K562 (cell line): ENCODE results near the gene SEPHS1. TPM values are rescaled to one million over a fixed set of nuclear protein-coding genes. Genes with fewer than 3 reads are reported as not detected.

ENCODE experiments used
- ATAC-seq: fragments of 200-7000 bp; cut with Tn5 transposase; 3 replicates; pipeline ENCODE4 v1.9.1; 2020; ENCODE audit warnings: moderate library complexity
- BruUV-seq: library from RNA; stranded (reverse); fragments of 400-500 nt; replicated peaks from 2 replicates; lab custom pipeline; 2021; lab: Mats Ljungman, UMichigan
- CTCF ChIA-PET: fragments of 300-600 bp; formaldehyde crosslinking; extraction: SDS; loops from one replicate; lab custom pipeline; 2021; ENCODE audit warnings: low intra/inter-chr PET ratio; lab: Yijun Ruan, JAX
- POLR2A ChIA-PET: fragments of 300-600, 350-650 bp; sonication (Branson Sonifier 250); formaldehyde crosslinking; extraction: SDS; loops from one replicate; lab custom pipeline; 2021; ENCODE audit warnings: antibody characterized with exemption, inconsistent platforms; lab: Yijun Ruan, JAX
- DNase-seq, 4 experiments: peaks; one replicate each; pipeline versions ENCODE4 v3.0.0 to v3.0.0-alpha.2; 2011 to 2018; ENCODE audit warnings: low spot score in 3 of 4, mixed read lengths in 3 of 4; ENCODE audit errors: extremely low read depth in 1 of 4
- FAIRE-seq: peaks from 2 replicates; lab custom pipeline; 2011; peaks lifted over from hg19 to GRCh38; lab: Jason Lieb, UNC
- H2AFZ ChIP-seq: 2 replicates; pipeline ENCODE4 v1.6.0; 2011; ENCODE audit warnings: low read depth, low read length, control low read depth, inconsistent platforms
- H3K27ac ChIP-seq: fragments of 200-600 bp; 3 replicates; pipeline ENCODE4 v1.8.0; 2011; ENCODE audit warnings: low read depth, mild to moderate bottlenecking, control low read depth, inconsistent platforms, low read length, moderate library complexity, mixed read lengths; ENCODE audit errors: extremely low read depth
- H3K27me3 ChIP-seq, 2 experiments: fragments of 300-600 bp in 1 of 2; 2 replicates in 1 of 2; 3 replicates in 1 of 2; pipeline versions ENCODE4 v1.6.0 to v1.8.0; 2011; ENCODE audit warnings: inconsistent platforms in 2 of 2, low read length in 2 of 2, mild to moderate bottlenecking in 1 of 2, mixed read lengths in 1 of 2, moderate library complexity in 1 of 2; ENCODE audit not compliant: control insufficient read depth in 2 of 2, insufficient read depth in 2 of 2
- H3K36me3 ChIP-seq: fragments of 300-600 bp; 3 replicates; pipeline ENCODE4 v1.8.0; 2011; ENCODE audit warnings: mild to moderate bottlenecking, low read length, inconsistent platforms; ENCODE audit not compliant: control insufficient read depth, insufficient read depth
- H3K4me1 ChIP-seq, 2 experiments: fragments of 200-600 bp in 1 of 2; replicated peaks in 1 of 2; 2 replicates in 1 of 2; 3 replicates in 1 of 2; pipeline versions ENCODE4 v1.5.1 to v1.8.0; 2011; ENCODE audit warnings: inconsistent platforms in 2 of 2, low read length in 2 of 2, mild to moderate bottlenecking in 1 of 2, mixed read lengths in 1 of 2, moderate library complexity in 1 of 2; ENCODE audit not compliant: control insufficient read depth in 2 of 2, insufficient read depth in 2 of 2
- H3K4me2 ChIP-seq: 2 replicates; pipeline ENCODE4 v1.6.1; 2011; ENCODE audit warnings: low read length, control low read depth, inconsistent platforms, mixed read lengths; ENCODE audit not compliant: insufficient read depth
- H3K4me3 ChIP-seq: fragments of 200-600 bp; sonication (generic), shearing (Covaris generic); 2 replicates; pipeline ENCODE4 v1.5.1; 2016; ENCODE audit warnings: control low read depth, inconsistent platforms
- H3K79me2 ChIP-seq: fragments of 200-600 bp; 3 replicates; pipeline ENCODE4 v1.8.0; 2011; ENCODE audit warnings: low read length, inconsistent platforms; ENCODE audit not compliant: control insufficient read depth, insufficient read depth
- H3K9ac ChIP-seq, 2 experiments: 2 replicates each; pipeline versions ENCODE4 v1.6.0 to v1.6.1; 2011; ENCODE audit warnings: low read depth in 2 of 2, low read length in 2 of 2, control low read depth in 1 of 2, inconsistent platforms in 1 of 2, mild to moderate bottlenecking in 1 of 2, mixed read lengths in 1 of 2; ENCODE audit not compliant: insufficient read depth in 1 of 2
- H3K9me1 ChIP-seq: one replicate; pipeline ENCODE4 v1.6.0; 2011; ENCODE audit warnings: inconsistent platforms, mild to moderate bottlenecking, low read length, moderate library complexity; ENCODE audit not compliant: control insufficient read depth, insufficient read depth
- H3K9me3 ChIP-seq: replicated peaks from 2 replicates; pipeline ENCODE4 v1.5.1; 2011; ENCODE audit warnings: low read depth, low read length, inconsistent platforms; ENCODE audit not compliant: control insufficient read depth, insufficient read depth
- H4K20me1 ChIP-seq: replicated peaks from 2 replicates; pipeline ENCODE4 v1.6.1; 2011; ENCODE audit warnings: low read length, inconsistent platforms, mixed read lengths; ENCODE audit not compliant: control insufficient read depth, insufficient read depth
- ATF1 ChIP-seq, 2 experiments: fragments of 450-650 bp in 1 of 2; IDR thresholded peaks; 2 replicates each; pipeline ENCODE4 v1.6.1; 2016; ENCODE audit warnings: missing compliant biosample characterization in 1 of 2, missing genetic modification characterization in 1 of 2
- BDP1 ChIP-seq: IDR thresholded peaks from 3 replicates; pipeline ENCODE4 v1.6.1; 2011; ENCODE audit not compliant: insufficient read length, insufficient read depth
- CREB1 ChIP-seq, 2 experiments: sonication (generic) in 1 of 2; formaldehyde crosslinking in 1 of 2; IDR thresholded peaks; 2 replicates each; pipeline versions ENCODE4 v1.6.1 to v1.8.0; 2012 to 2022; ENCODE audit warnings: inconsistent platforms in 1 of 2, mild to moderate bottlenecking in 1 of 2, missing genetic modification reagents in 1 of 2, moderate library complexity in 1 of 2
- GATA2 ChIP-seq: sonication (generic); formaldehyde crosslinking; IDR thresholded peaks from 2 replicates; pipeline ENCODE4 v1.4.0; 2020; ENCODE audit warnings: mild to moderate bottlenecking, missing genetic modification reagents
- HCFC1 ChIP-seq: IDR thresholded peaks from 2 replicates; pipeline ENCODE4 v1.6.1; 2012; ENCODE audit warnings: low read depth, low read length, improper control_type of control experiment
- HMGN3 ChIP-seq: IDR thresholded peaks from 2 replicates; pipeline ENCODE4 v1.6.1; 2011; ENCODE audit warnings: borderline replicate concordance, low read depth, mild to moderate bottlenecking, mixed read lengths, low read length; ENCODE audit not compliant: insufficient read length; ENCODE audit errors: extremely low read depth
- MEF2A ChIP-seq: IDR thresholded peaks from 2 replicates; pipeline ENCODE4 v1.6.1; 2011; ENCODE audit warnings: low read depth, mild to moderate bottlenecking, low read length, moderate library complexity; ENCODE audit not compliant: control insufficient read depth
- NBN ChIP-seq: fragments of 450-650 bp; IDR thresholded peaks from 2 replicates; pipeline ENCODE4 v1.6.1; 2016; ENCODE audit warnings: low read depth, mild to moderate bottlenecking
- NCOA2 ChIP-seq, 2 experiments: fragments of 450-650 bp; IDR thresholded peaks; 2 replicates each; pipeline ENCODE4 v1.6.1; 2018; ENCODE audit warnings: mild to moderate bottlenecking in 2 of 2, moderate library complexity in 1 of 2; ENCODE audit not compliant: partially characterized antibody in 2 of 2
- NFATC3 ChIP-seq: fragments of 450-650 bp; IDR thresholded peaks from 2 replicates; pipeline ENCODE4 v1.6.1; 2017; ENCODE audit warnings: mild to moderate bottlenecking
- RAD51 ChIP-seq: fragments of 450-650 bp; IDR thresholded peaks from 2 replicates; pipeline ENCODE4 v1.7.1; 2016; ENCODE audit warnings: low read depth, mild to moderate bottlenecking, borderline replicate concordance
- SIN3A ChIP-seq, 2 experiments: fragments of 150-350 bp in 1 of 2; IDR thresholded peaks; 2 replicates each; pipeline ENCODE4 v1.6.1; 2011 to 2016; ENCODE audit warnings: borderline replicate concordance in 2 of 2, low read depth in 2 of 2, low read length in 2 of 2, mild to moderate bottlenecking in 2 of 2, moderate library complexity in 2 of 2; ENCODE audit not compliant: control insufficient read depth in 1 of 2
- SIN3B ChIP-seq: fragments of 450-650 bp; IDR thresholded peaks from 2 replicates; pipeline ENCODE4 v1.6.1; 2017; ENCODE audit warnings: low read depth, mild to moderate bottlenecking, moderate library complexity
- SRSF9 ChIP-seq: fragments of 200-400 bp; formaldehyde crosslinking; IDR thresholded peaks from 2 replicates; pipeline ENCODE4 v1.6.1; 2017; ENCODE audit warnings: low read depth, low read length, borderline replicate concordance
- ZBTB33 ChIP-seq: sonication (generic); formaldehyde crosslinking; IDR thresholded peaks from 2 replicates; pipeline ENCODE4 v1.8.1; 2023; ENCODE audit warnings: mild to moderate bottlenecking, missing genetic modification reagents
- ZBTB9 ChIP-seq: fragments of 450-650 bp; formaldehyde crosslinking; IDR thresholded peaks from 2 replicates; pipeline ENCODE4 v1.4.0; 2020; ENCODE audit warnings: mild to moderate bottlenecking, moderate library complexity
- ZNF121 ChIP-seq: sonication (generic); formaldehyde crosslinking; conservative IDR thresholded peaks from 2 replicates; pipeline ENCODE4 v1.8.0; 2022; ENCODE audit warnings: missing genetic modification reagents
- WGBS: fragments of 100-300 bp; shearing (Covaris generic); methylation state at CpG from one replicate; pipeline ENCODE4 v1.1.6; 2016; ENCODE audit warnings: low coverage, mixed read lengths; ENCODE audit not compliant: insufficient coverage; ENCODE audit errors: missing lambda C conversion rate; 5-methylcytosine and 5-hydroxymethylcytosine counted together
- in situ Hi-C: fragments of 300-500 bp; cut with MboI; formaldehyde crosslinking; loops from 4 replicates; pipeline ENCODE4 v1.15.0; 2018; ENCODE audit warnings: inconsistent platforms, mixed read lengths
- intact Hi-C: fragments of 100-400 bp; cut with micrococcal nuclease; formaldehyde crosslinking; loops from 2 replicates; pipeline ENCODE4 v1.14.2; 2022
- polyA plus RNA-seq, 8 experiments: library from polyadenylated mRNA; depleted of rRNA in 4 of 8; stranded (reverse) in 5 of 8; unstranded in 3 of 8; fragments of >200 nt; fragmentation: Nextera tagmentation in 2 of 8; fragmentation: Illumina TruSeq in 1 of 8; extraction: Ambion mirVana in 2 of 8; extraction: Trizol in 1 of 8; gene quantifications; 2 replicates each; pipeline versions ENCODE4 v1.2.1 to v1.2.3, GENCODE V29; 2011 to 2014; ENCODE audit warnings: inconsistent platforms in 1 of 8, missing spikeins in 1 of 8
- total RNA-seq, 7 experiments: library from RNA; depleted of rRNA in 6 of 7; stranded (reverse); fragments of >200 nt in 6 of 7; fragmentation: Illumina TruSeq in 2 of 7; extraction: Trizol in 2 of 7; gene quantifications; 2 replicates each; pipeline versions ENCODE4 v1.2.1 to v1.2.3, GENCODE V29; 2011 to 2021; ENCODE audit warnings: low replicate concordance in 1 of 7

The SEPHS1 gene
- total and polyA plus RNA-seq, 9 of the 15 experiments (the other 6 are each of a cell fraction or from before 2014, with no cell fraction given), result 14.7 to 82.8 (median 41.8) TPM

GRCh38 chr10:13299437-13300287, 48.4 kb downstream of the SEPHS1 start, which contains the start of gene PHYH:
TSS of gene PHYH (minus strand) at chr10:13300064. CDS start at chr10:13300042, 22 bp downstream.
- peak within 1 kb of the TSS; percentile 76 for H3K4me2 ChIP-seq
- CTCF ChIA-PET, result no interaction called here
- H2AFZ ChIP-seq, result peak within 1 kb of the TSS; percentile 88
- 7% methylated on average over 54 of the region's 88 CpGs for WGBS
- in situ Hi-C loops, result loop anchor here (5.0 kb wide), 1 partner anchor 77 kb away; no protein-coding TSS in a partner anchor
- H3K9ac ChIP-seq, result peak within 1 kb of the TSS; percentile 69 to 91
- peak within 1 kb of the TSS; percentile 58 for H3K4me3 ChIP-seq
- H3K9me1 ChIP-seq, result no peaks in the 10 kb centered on the region
- TSS peak; percentile 44 for BruUV-seq
- POLR2A ChIA-PET, result interaction anchor here (0.6 to 2.0 kb wide), 13 partner anchors 10 to 1257 kb away, joined by 3 to 6 read pairs (median 3); partner anchors contain the start of gene UPF2
- H3K27ac ChIP-seq, result peak within 1 kb of the TSS; percentile 69
- ATAC-seq (peak; percentile 89), FAIRE-seq (peak; percentile 40), DNase-seq (peak; percentile 83 to 90 (median 88))
- no peaks in the 10 kb centered on the region for H3K36me3 ChIP-seq
- H3K9me3 ChIP-seq, result no peaks in the 10 kb centered on the region
- no peaks in the 10 kb centered on the region for H3K27me3 ChIP-seq
- intact Hi-C loops, result loop anchor here (10.0 kb wide), 1 partner anchor 195 kb away; the partner anchor contains the start of gene OPTN
- H3K4me1 ChIP-seq, result peaks cover 8 to 32% of the 10 kb centered on the region in 2 experiments; a peak in 3 of 5 replicates
- no peaks in the 10 kb centered on the region for H4K20me1 ChIP-seq
- no peaks in the 10 kb centered on the region for H3K79me2 ChIP-seq
- TF ChIP-seq NCOA2 (IDR thresholded peaks at IDR 0.05; ENCODE audit: partially characterized antibody in 2 of 2), result no peak
- TF ChIP-seq ZBTB33 (CRISPR knock-in tag), result peak; percentile 80
- no peak for TF ChIP-seq MEF2A
- no peak for TF ChIP-seq GATA2 (CRISPR knock-in tag)
- TF ChIP-seq BDP1, result no peak
- TF ChIP-seq HCFC1, result no peak
- no peak for TF ChIP-seq CREB1 (IDR thresholded peaks at IDR 0.05)
- 0 out of 2 replicates have a peak, but pooled peaks have one; percentile 16 for TF ChIP-seq CREB1 (CRISPR knock-in tag; IDR thresholded peaks at IDR 0.05)
- no peak for TF ChIP-seq SRSF9
- TF ChIP-seq ZNF121 (CRISPR knock-in tag), result no peak
- TF ChIP-seq NBN, result no peak
- 0 out of 2 replicates have a peak, but pooled peaks have one; percentile 40 for TF ChIP-seq SIN3B
- TF ChIP-seq ZBTB9 (CRISPR knock-in tag), result peak; percentile 20; the same call in 1 of the 2 replicates
- no peak for TF ChIP-seq ATF1 (CRISPR knock-in tag; IDR thresholded peaks at IDR 0.05)
- TF ChIP-seq ATF1 (tag; IDR thresholded peaks at IDR 0.05), result peak; percentile 67
- no peak for TF ChIP-seq SIN3A (IDR thresholded peaks at IDR 0.05; ENCODE audit: borderline replicate concordance in 2 of 2, control insufficient read depth in 1 of 2, low read depth in 2 of 2, low read length in 2 of 2)
- peak; percentile 38 for TF ChIP-seq HMGN3
- TF ChIP-seq RAD51, result peak; percentile 34; the same call in 1 of the 2 replicates
- no peak for TF ChIP-seq NFATC3
